Astrocyte (in vitro differentiated cells and primary cell): ENCODE measurements around the gene CELF4. TPM values are rescaled to one million over a fixed set of nuclear protein-coding genes. Genes with fewer than 3 reads are reported as not detected.

Source experiments
- DNase-seq: peaks from one replicate; pipeline ENCODE4 v3.0.0-alpha.2; 2010; ENCODE audit warnings: low read depth
- FAIRE-seq: peaks from 2 replicates; lab custom pipeline; 2011; peaks lifted over from hg19 to GRCh38; lab: Jason Lieb, UNC
- H2AFZ ChIP-seq: 2 replicates; pipeline ENCODE4 v1.6.0; 2012; ENCODE audit warnings: low read depth, low read length, inconsistent platforms
- H3K27ac ChIP-seq: 2 replicates; pipeline ENCODE4 v1.5.1; 2011; ENCODE audit warnings: low read depth, low read length, inconsistent platforms
- H3K27me3 ChIP-seq: 2 replicates; pipeline ENCODE4 v1.6.0; 2011; ENCODE audit warnings: low read length, inconsistent platforms; ENCODE audit not compliant: insufficient read depth
- H3K36me3 ChIP-seq: 2 replicates; pipeline ENCODE4 v1.5.1; 2011; ENCODE audit warnings: low read length, inconsistent platforms; ENCODE audit not compliant: insufficient read depth
- H3K4me1 ChIP-seq: 2 replicates; pipeline ENCODE4 v1.5.1; 2011; ENCODE audit warnings: low read length, inconsistent platforms; ENCODE audit not compliant: insufficient read depth
- H3K4me2 ChIP-seq: 2 replicates; pipeline ENCODE4 v1.6.0; 2012; ENCODE audit warnings: low read length, inconsistent platforms
- H3K4me3 ChIP-seq: 2 replicates; pipeline ENCODE4 v1.5.1; 2011; ENCODE audit warnings: low read depth, mild to moderate bottlenecking, low read length, inconsistent platforms; ENCODE audit not compliant: insufficient read depth
- H3K79me2 ChIP-seq: 2 replicates; pipeline ENCODE4 v1.6.0; 2012; ENCODE audit warnings: mild to moderate bottlenecking, low read length, inconsistent platforms; ENCODE audit not compliant: insufficient read depth
- H3K9ac ChIP-seq: 2 replicates; pipeline ENCODE4 v1.6.0; 2012; ENCODE audit warnings: mild to moderate bottlenecking, low read length, inconsistent platforms
- H3K9me3 ChIP-seq: 2 replicates; pipeline ENCODE4 v1.5.1; 2012; ENCODE audit warnings: low read depth, mild to moderate bottlenecking, low read length, inconsistent platforms; ENCODE audit not compliant: insufficient read depth
- H4K20me1 ChIP-seq: 2 replicates; pipeline ENCODE4 v1.6.0; 2012; ENCODE audit warnings: low read length, inconsistent platforms; ENCODE audit not compliant: insufficient read depth
- H3K27ac Mint-ChIP-seq: one replicate; pipeline ENCODE4 v1.8.0; 2021; ENCODE audit warnings: mild to moderate bottlenecking, mixed read lengths; ENCODE audit not compliant: unreplicated experiment
- H3K27me3 Mint-ChIP-seq: one replicate; pipeline ENCODE4 v1.8.0; 2021; ENCODE audit warnings: low read depth, mixed read lengths; ENCODE audit not compliant: unreplicated experiment
- H3K36me3 Mint-ChIP-seq: one replicate; pipeline ENCODE4 v1.8.0; 2021; ENCODE audit warnings: low read depth, mixed read lengths; ENCODE audit not compliant: unreplicated experiment
- H3K4me1 Mint-ChIP-seq: one replicate; pipeline ENCODE4 v1.8.0; 2021; ENCODE audit warnings: low read depth, mixed read lengths; ENCODE audit not compliant: unreplicated experiment
- H3K4me3 Mint-ChIP-seq: one replicate; pipeline ENCODE4 v1.8.0; 2021; ENCODE audit warnings: mild to moderate bottlenecking, moderate library complexity, mixed read lengths; ENCODE audit not compliant: unreplicated experiment
- H3K9me3 Mint-ChIP-seq: one replicate; pipeline ENCODE4 v1.8.0; 2021; ENCODE audit warnings: mild to moderate bottlenecking, mixed read lengths; ENCODE audit not compliant: unreplicated experiment
- EZH2 ChIP-seq: IDR thresholded peaks from 2 replicates; pipeline ENCODE4 v1.6.1; 2012; ENCODE audit warnings: mild to moderate bottlenecking, low read length, inconsistent platforms; ENCODE audit not compliant: insufficient read depth
- total RNA-seq: library from RNA; stranded (reverse); gene quantifications from 2 replicates; pipeline ENCODE4 v1.2.1, GENCODE V29; 2021
- TF ChIP-seq, protein P1 (sequence below): IDR thresholded peaks from 2 replicates; pipeline ENCODE4 v1.5.1; 2011; ENCODE audit warnings: low read depth, mild to moderate bottlenecking, inconsistent platforms, low read length, moderate library complexity; ENCODE audit not compliant: insufficient read depth

The CELF4 gene
- total RNA-seq, 1 donor from 2014 or later = 0.16 TPM

DNA sequence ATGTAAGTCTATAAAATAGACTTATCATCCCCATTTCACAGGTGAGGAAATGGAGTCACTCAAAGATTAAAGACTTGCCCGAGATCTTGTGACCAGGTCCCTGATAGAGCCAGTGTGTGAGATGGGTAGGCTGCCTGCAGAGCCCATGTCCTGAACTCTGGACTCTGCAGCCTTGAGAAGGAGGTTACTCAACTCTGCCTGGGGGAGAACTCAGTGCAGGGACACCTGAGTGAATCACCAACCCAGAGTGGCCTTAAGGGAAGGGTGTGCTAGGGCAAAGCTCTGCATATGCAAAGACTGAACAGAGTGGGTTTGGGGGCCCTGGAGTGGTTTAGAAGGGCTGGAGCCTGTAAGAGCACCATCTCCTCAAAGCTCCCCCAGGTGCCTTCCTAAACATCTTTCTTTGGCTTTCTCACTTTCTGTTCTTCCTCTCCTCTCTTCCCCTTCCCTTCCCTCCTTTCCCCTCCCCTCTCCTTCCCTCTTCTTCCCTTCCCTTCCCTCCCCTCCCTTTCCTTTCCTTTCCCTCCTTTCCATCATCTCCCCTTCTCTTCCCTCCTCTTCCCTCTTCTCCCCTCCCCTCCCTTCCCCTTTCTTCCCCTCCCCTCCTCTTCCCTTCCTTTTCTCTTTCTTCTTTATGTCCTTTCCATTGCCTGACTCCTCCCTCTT is 67.6 kb downstream of the CELF4 start:
- Histone ChIP-seq H3K4me3 (no peak overlapping the region), H3K9me3 (no peaks in the 10 kb centered on the region), H3K27me3 (no peaks in the 10 kb centered on the region), H4K20me1 (no peaks in the 10 kb centered on the region), H3K27ac (no peak overlapping the region), H3K4me1 (no peaks in the 10 kb centered on the region), H3K79me2 (no peaks in the 10 kb centered on the region), H3K9ac (no peak overlapping the region), H3K4me2 (no peak overlapping the region), H2AFZ (no peak overlapping the region), H3K36me3 (no peaks in the 10 kb centered on the region)
- FAIRE-seq (no peak), DNase-seq (no peak)
- TF ChIP-seq EZH2 = no peak
- TF ChIP-seq, protein P1, sequence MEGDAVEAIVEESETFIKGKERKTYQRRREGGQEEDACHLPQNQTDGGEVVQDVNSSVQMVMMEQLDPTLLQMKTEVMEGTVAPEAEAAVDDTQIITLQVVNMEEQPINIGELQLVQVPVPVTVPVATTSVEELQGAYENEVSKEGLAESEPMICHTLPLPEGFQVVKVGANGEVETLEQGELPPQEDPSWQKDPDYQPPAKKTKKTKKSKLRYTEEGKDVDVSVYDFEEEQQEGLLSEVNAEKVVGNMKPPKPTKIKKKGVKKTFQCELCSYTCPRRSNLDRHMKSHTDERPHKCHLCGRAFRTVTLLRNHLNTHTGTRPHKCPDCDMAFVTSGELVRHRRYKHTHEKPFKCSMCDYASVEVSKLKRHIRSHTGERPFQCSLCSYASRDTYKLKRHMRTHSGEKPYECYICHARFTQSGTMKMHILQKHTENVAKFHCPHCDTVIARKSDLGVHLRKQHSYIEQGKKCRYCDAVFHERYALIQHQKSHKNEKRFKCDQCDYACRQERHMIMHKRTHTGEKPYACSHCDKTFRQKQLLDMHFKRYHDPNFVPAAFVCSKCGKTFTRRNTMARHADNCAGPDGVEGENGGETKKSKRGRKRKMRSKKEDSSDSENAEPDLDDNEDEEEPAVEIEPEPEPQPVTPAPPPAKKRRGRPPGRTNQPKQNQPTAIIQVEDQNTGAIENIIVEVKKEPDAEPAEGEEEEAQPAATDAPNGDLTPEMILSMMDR = no peak
- H3K27ac Mint-ChIP-seq = no peak overlapping the region
- H3K9me3 Mint-ChIP-seq = peaks cover 4% of the 10 kb centered on the region
- no peak overlapping the region for H3K4me3 Mint-ChIP-seq
- H3K4me1 Mint-ChIP-seq = peaks cover 7% of the 10 kb centered on the region
- H3K27me3 Mint-ChIP-seq = peaks cover 47% of the 10 kb centered on the region
- H3K36me3 Mint-ChIP-seq = no peaks in the 10 kb centered on the region

DNA sequence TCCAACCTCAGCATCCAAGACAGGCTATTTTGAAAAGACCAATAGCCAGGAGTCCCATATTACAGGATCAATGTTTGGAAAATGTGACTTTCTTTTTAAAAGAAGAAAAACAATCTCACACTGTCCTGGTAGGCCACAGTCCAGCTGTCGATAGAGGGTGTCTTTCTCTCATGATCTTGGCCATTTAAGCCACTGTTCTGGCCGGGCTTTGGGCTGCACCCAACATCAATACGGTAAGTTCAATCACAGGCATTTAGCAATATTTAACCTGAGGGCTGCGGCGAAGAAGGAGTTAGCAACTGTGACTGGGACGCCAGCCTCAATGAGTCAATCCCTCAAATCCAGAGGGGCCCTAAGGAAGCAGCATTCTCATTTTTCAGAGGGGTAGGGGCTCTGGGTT is 69.0 kb downstream of the CELF4 start:
- no peak overlapping the region for H3K9ac ChIP-seq
- no peak for FAIRE-seq

More for the DNA sequence above, 69.0 kb downstream of the CELF4 start:
- Histone ChIP-seq H3K9me3 (no peaks in the 10 kb centered on the region), H4K20me1 (no peaks in the 10 kb centered on the region), H3K27me3 (no peaks in the 10 kb centered on the region), H3K79me2 (no peaks in the 10 kb centered on the region), H3K4me2 (no peak overlapping the region), H2AFZ (no peak overlapping the region), H3K27ac (no peak overlapping the region), H3K4me3 (no peak overlapping the region), H3K4me1 (no peaks in the 10 kb centered on the region), H3K36me3 (no peaks in the 10 kb centered on the region)
- Mint-ChIP-seq H3K27ac (no peak overlapping the region), H3K9me3 (no peaks in the 10 kb centered on the region), H3K27me3 (peaks cover 38% of the 10 kb centered on the region), H3K4me1 (peaks cover 7% of the 10 kb centered on the region), H3K4me3 (no peak overlapping the region), H3K36me3 (no peaks in the 10 kb centered on the region)
- TF ChIP-seq, protein P1 = no peak
- no peak for TF ChIP-seq EZH2
- no peak for DNase-seq
